GM12865 (cell line): ENCODE results near the gene SOX6.
"Not testable (repeated sequence)": the region's sequence is repeated elsewhere in the genome, so short reads cannot be mapped to it uniquely, and the experiment has no call there.

Source experiments
- DNase-seq: peaks from one replicate; pipeline ENCODE4 v3.0.0; 2010; ENCODE audit warnings: low read depth
- H3K4me3 ChIP-seq: 2 replicates; pipeline ENCODE4 v1.5.1; 2011; ENCODE audit warnings: mild to moderate bottlenecking, low read depth, low read length, control low read depth
- CTCF ChIP-seq: IDR thresholded peaks from 2 replicates; pipeline ENCODE4 v1.5.1; 2011; ENCODE audit warnings: low read length, control low read depth, low read depth, inconsistent platforms; ENCODE audit not compliant: insufficient read depth; ENCODE audit errors: missing control alignments

Gene SOX6

GRCh38 chr11:16382186-16382585 is 25.8 kb upstream of the SOX6 start:
- DNase-seq: no peak
- no peak overlapping the region for H3K4me3 ChIP-seq
- TF ChIP-seq CTCF: no peak

DNA sequence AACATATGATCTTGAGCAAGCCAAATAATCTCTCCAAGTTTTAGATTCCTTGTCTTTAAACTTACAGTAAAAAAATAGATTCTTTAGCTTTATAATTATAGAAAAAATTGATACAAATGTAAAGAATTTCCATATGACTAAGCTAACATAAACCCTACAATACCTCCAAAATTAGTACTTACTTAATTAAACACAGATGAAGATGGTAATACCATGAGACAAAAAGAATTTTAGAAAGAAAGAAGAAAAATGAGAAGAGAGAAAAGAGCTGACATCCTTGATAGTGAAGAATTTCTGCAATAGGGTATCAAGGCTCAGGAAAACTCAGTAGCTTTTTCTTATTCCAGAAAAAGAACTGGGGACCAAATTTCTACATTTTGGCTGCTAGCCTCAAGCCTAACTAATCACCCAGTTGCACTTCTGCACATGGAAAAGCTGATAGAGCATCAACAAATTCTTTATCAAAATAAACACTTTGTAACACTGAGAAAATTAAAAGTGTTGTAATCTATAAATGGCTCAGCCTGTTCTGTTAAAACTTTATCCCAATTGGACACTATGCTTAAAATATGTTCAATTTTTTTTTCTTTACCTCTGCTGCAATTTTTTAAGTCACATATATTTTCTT is 24.7 kb upstream of the SOX6 start:
- no peak overlapping the region for H3K4me3 ChIP-seq
- no peak for TF ChIP-seq CTCF
- no peak for DNase-seq

DNA sequence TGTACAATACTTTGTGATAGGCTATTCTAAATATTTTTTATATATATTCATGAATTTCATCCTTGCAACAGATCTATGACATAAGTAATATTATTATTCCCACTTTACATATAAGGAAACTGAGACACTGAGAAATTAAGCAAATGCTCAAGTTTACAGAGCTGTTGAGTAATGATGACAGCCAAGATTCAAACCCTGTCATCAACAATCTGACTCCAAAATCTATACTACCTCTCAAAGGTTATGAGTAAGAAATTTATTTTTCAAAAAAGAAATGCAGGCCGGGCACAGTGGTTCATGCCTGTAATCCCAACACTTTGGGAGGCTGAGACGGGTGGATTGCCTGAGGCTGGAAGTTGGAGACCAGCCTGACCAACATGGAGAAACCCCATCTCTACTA is 22.6 kb upstream of the SOX6 start:
- no peak for TF ChIP-seq CTCF
- no peak overlapping the region for H3K4me3 ChIP-seq
- DNase-seq: no peak

- TF ChIP-seq CTCF: no peak
- no peak overlapping the region for H3K4me3 ChIP-seq
These were observed 21.4 kb upstream of the SOX6 start for GRCh38 chr11:16377746-16378145.

GRCh38 chr11:16375664-16376063 is 19.3 kb upstream of the SOX6 start:
- not testable (repeated sequence) for DNase-seq, H3K4me3 ChIP-seq

More at GRCh38 chr11:16377746-16378145, 21.4 kb upstream of the SOX6 start:
- no peak for DNase-seq

DNA sequence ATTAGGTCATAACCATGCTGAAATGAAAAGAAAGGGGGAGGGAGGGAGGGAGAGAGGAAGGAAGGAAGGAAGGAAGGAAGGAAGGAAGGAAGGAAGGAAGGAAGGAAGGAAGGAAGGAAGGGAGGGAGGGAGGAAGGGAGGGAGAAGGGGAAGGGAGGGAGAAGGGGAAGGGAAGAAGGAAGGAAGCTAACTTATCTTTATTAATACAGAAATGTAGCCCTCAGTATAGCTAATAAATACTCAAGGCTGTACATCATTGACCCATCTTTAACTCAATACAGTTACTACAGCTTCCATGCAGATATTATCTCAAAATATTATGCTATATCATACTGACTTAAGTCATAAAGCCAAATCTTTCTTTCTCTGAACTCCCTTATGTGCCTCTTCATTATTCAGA is 17.4 kb upstream of the SOX6 start:
- no peak for TF ChIP-seq CTCF
- DNase-seq: no peak
- no peak overlapping the region for H3K4me3 ChIP-seq

DNA sequence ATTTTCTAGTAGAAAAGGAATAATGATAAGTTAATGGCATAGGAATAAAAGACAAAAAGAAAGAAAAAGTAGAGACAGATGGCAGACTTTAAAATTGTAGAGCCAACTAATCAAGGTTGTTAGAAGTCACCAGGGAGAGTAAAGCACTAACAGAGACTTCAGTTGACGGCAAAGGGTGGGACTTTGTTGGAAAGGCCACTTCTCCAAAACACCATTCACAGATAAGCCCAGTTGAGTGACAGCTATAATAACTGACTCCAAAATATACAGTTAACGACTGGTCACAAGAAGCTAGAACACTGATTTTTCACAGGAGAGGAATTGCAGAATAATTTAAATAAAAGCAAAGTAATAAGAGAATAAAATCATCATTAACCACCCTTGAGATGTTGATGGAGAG is 16.0 kb upstream of the SOX6 start:
- no peak for DNase-seq
- no peak for TF ChIP-seq CTCF
- no peak overlapping the region for H3K4me3 ChIP-seq
